Natural killer cell (primary cell): ENCODE measurements around the gene SLC35A5. TPM values are rescaled to one million over a fixed set of nuclear protein-coding genes. Genes with fewer than 3 reads are reported as not detected.

Experiments
- ATAC-seq, 3 donors: fragments of 150-1000 bp in 2 of 3; fragments of 200-7000 bp in 1 of 3; cut with Tn5 transposase; 1 replicate in 1 of 3; 2 replicates in 2 of 3; pipeline ENCODE4 v1.10.0; 2021; ENCODE audit warnings: mild to moderate bottlenecking in 2 of 3, moderate library complexity in 2 of 3
- DNase-seq, 2 donors: peaks; one replicate each; pipeline versions ENCODE4 v3.0.0 to v3.0.0-alpha.2; 2013 to 2021; ENCODE audit warnings: mixed read lengths in 1 of 2
- H3K27ac ChIP-seq: one replicate; pipeline ENCODE4 v1.5.1; 2013; ENCODE audit warnings: mild to moderate bottlenecking, low read length
- H3K27me3 ChIP-seq: one replicate; pipeline ENCODE4 v1.6.1; 2013; ENCODE audit warnings: low read length; ENCODE audit not compliant: control insufficient read depth, insufficient read depth
- H3K36me3 ChIP-seq: one replicate; pipeline ENCODE4 v1.6.1; 2013; ENCODE audit warnings: low read length; ENCODE audit not compliant: control insufficient read depth, insufficient read depth
- H3K4me1 ChIP-seq: one replicate; pipeline ENCODE4 v1.6.1; 2013; ENCODE audit warnings: low read length; ENCODE audit not compliant: control insufficient read depth, insufficient read depth
- H3K4me3 ChIP-seq: one replicate; pipeline ENCODE4 v1.5.1; 2013; ENCODE audit warnings: low read length
- H3K9me3 ChIP-seq: one replicate; pipeline ENCODE4 v1.6.1; 2013; ENCODE audit warnings: low read length; ENCODE audit not compliant: control insufficient read depth, insufficient read depth
- H3K27ac Mint-ChIP-seq, 2 donors: one replicate each; pipeline ENCODE4 v1.8.0; 2022; ENCODE audit warnings: mild to moderate bottlenecking in 2 of 2, mixed read lengths in 2 of 2, moderate library complexity in 1 of 2
- H3K27me3 Mint-ChIP-seq, 2 donors: one replicate each; pipeline ENCODE4 v1.8.0; 2022; ENCODE audit warnings: low read depth in 2 of 2, mixed read lengths in 2 of 2
- H3K36me3 Mint-ChIP-seq: one replicate; pipeline ENCODE4 v1.8.0; 2022; ENCODE audit warnings: mixed read lengths
- H3K4me1 Mint-ChIP-seq, 2 donors: one replicate each; pipeline ENCODE4 v1.8.0; 2022; ENCODE audit warnings: mixed read lengths in 2 of 2
- H3K4me3 Mint-ChIP-seq: one replicate; pipeline ENCODE4 v1.8.0; 2022; ENCODE audit warnings: mild to moderate bottlenecking, moderate library complexity, mixed read lengths
- H3K9me3 Mint-ChIP-seq, 2 donors: one replicate each; pipeline ENCODE4 v1.8.0; 2022; ENCODE audit warnings: mixed read lengths in 2 of 2
- CTCF ChIP-seq: fragments of 200-600 bp; IDR thresholded peaks from one replicate; pipeline ENCODE4 v1.8.0; 2022; ENCODE audit warnings: antibody characterized with exemption
- WGBS: methylation state at CpG from one replicate; pipeline ENCODE4 v1.1.7; 2013; ENCODE audit warnings: missing lambda C conversion rate; ENCODE audit not compliant: insufficient coverage; 5-methylcytosine and 5-hydroxymethylcytosine counted together
- intact Hi-C: fragments of 100-400 bp; cut with micrococcal nuclease; formaldehyde crosslinking; loops from one replicate; pipeline ENCODE4 v1.14.2; 2022
- total RNA-seq, 4 donors: library from RNA; stranded (reverse); fragments of 120-200 nt in 1 of 4; gene quantifications; one replicate each; pipeline versions ENCODE4 v1.2.3 to v1.2.4, GENCODE V29; 2013 to 2022

The SLC35A5 gene
- total RNA-seq, 3 donors from 2014 or later (not counting 1 experiment from before 2014, with no cell fraction given): 10.5 to 17.4 (median 11.2) TPM

GRCh38 chr3:112568642-112569041 is 6.8 kb downstream of the SLC35A5 start:
- Mint-ChIP-seq H3K27me3 (no peaks in the 10 kb centered on the region), H3K9me3 (no peaks in the 10 kb centered on the region), H3K4me3 (no peak overlapping the region), H3K4me1 (peaks cover 15 to 26% of the 10 kb centered on the region in 2 donors), H3K27ac (no peak overlapping the region), H3K36me3 (peaks cover 12% of the 10 kb centered on the region)
- DNase-seq: no peak
- intact Hi-C loops: no loop called here
- Histone ChIP-seq H3K4me1 (no peaks in the 10 kb centered on the region), H3K9me3 (no peaks in the 10 kb centered on the region), H3K27ac (no peak overlapping the region), H3K36me3 (peaks cover 36% of the 10 kb centered on the region), H3K4me3 (no peak overlapping the region), H3K27me3 (no peaks in the 10 kb centered on the region)
- TF ChIP-seq CTCF: no peak
- 100% methylated on average over 2 of the region's 2 CpGs for WGBS
- no peak for ATAC-seq

- H3K27ac Mint-ChIP-seq: no peak overlapping the region
- TF ChIP-seq CTCF: no peak
- Histone ChIP-seq H3K27ac (no peak overlapping the region), H3K4me3 (no peak overlapping the region), H3K9me3 (no peaks in the 10 kb centered on the region), H3K27me3 (no peaks in the 10 kb centered on the region), H3K4me1 (no peaks in the 10 kb centered on the region), H3K36me3 (peaks cover 43% of the 10 kb centered on the region)
- intact Hi-C loops: no loop called here
- WGBS: no CpG with 5 or more reads among the region's 1 CpG
- no peaks in the 10 kb centered on the region for H3K27me3 Mint-ChIP-seq
- H3K4me1 Mint-ChIP-seq: peaks cover 11 to 26% of the 10 kb centered on the region in 2 donors
- no peak for DNase-seq
- ATAC-seq: peak in 1 of 3 donors; percentile 48
- H3K4me3 Mint-ChIP-seq: no peak overlapping the region
- no peaks in the 10 kb centered on the region for H3K9me3 Mint-ChIP-seq
- peaks cover 12% of the 10 kb centered on the region for H3K36me3 Mint-ChIP-seq
Observed at GRCh38 chr3:112569265-112569664, 7.4 kb downstream of the SLC35A5 start.

- intact Hi-C loops: no loop called here
- Histone ChIP-seq H3K27ac (no peak overlapping the region), H3K27me3 (no peaks in the 10 kb centered on the region), H3K36me3 (peaks cover 48% of the 10 kb centered on the region), H3K9me3 (no peaks in the 10 kb centered on the region), H3K4me1 (no peaks in the 10 kb centered on the region), H3K4me3 (no peak overlapping the region)
- no peak for DNase-seq
- Mint-ChIP-seq H3K4me1 (peaks cover 0 to 15% of the 10 kb centered on the region in 2 donors), H3K27me3 (no peaks in the 10 kb centered on the region), H3K27ac (peak overlapping the region in 1 of 2 donors; percentile 42), H3K9me3 (no peaks in the 10 kb centered on the region), H3K36me3 (peaks cover 6% of the 10 kb centered on the region), H3K4me3 (no peak overlapping the region)
- no peak for TF ChIP-seq CTCF
- no peak for ATAC-seq
- 91% methylated on average over 1 of the region's 1 CpG for WGBS
Observed at GRCh38 chr3:112572701-112573100, 10.9 kb downstream of the SLC35A5 start.

- intact Hi-C loops: no loop called here
- H3K27ac ChIP-seq: no peak overlapping the region
- no peaks in the 10 kb centered on the region for H3K27me3 ChIP-seq
- no peak for ATAC-seq
- H3K36me3 ChIP-seq: peaks cover 46% of the 10 kb centered on the region
- 55% methylated on average over 3 of the region's 3 CpGs for WGBS
- no peaks in the 10 kb centered on the region for H3K9me3 ChIP-seq
- no peak for TF ChIP-seq CTCF
- no peak overlapping the region for H3K4me3 Mint-ChIP-seq
- H3K27me3 Mint-ChIP-seq: no peaks in the 10 kb centered on the region
- H3K4me1 Mint-ChIP-seq: no peaks in the 10 kb centered on the region
- no peaks in the 10 kb centered on the region for H3K9me3 Mint-ChIP-seq
- no peak overlapping the region for H3K27ac Mint-ChIP-seq
- no peaks in the 10 kb centered on the region for H3K4me1 ChIP-seq
- H3K36me3 Mint-ChIP-seq: no peaks in the 10 kb centered on the region
- H3K4me3 ChIP-seq: no peak overlapping the region
- no peak for DNase-seq
Observed at GRCh38 chr3:112579232-112579631, 17.4 kb downstream of the SLC35A5 start.
